Measurements from ENCODE around the gene CSKMT.
"Not testable (repeated sequence)": the region's sequence is repeated elsewhere in the genome, so short reads cannot be mapped to it uniquely, and the experiment has no call there.

Gene CSKMT

DNA sequence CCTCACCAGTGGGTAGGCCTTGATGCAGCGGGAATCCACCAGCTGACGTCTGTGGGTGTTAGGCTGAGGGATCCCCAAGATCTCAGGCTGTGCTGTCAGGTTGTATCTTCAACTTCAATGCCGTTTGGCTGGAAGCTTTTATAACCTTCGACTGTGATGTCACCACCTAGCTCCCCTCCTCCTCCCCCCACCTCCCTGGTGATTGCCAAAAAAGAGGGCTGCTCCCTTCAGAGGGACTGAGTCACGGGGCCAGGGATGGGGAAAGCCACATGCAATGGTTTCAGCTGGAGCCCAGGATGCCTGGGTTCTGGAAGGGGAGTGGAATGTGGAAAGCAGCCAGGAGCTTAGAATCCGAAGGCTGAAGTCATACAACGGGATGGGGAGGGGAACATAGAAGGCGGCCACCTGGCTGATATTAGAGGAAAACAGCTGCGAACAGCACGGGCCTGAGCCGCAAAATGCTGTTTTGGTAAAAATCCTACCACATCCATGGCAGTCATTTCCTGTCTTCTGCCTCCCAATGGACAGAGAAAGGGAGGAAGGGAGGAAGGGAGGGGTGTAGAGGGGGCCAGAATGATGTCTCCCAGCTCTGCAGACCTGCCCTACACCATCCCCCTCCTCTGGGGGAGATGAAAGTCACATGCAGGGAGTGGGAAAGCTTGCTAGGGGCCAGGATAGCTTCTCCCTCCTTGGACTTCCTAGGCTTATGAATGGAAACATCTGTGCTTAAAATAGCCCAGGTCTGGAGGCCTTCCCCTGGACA lies 24.5 kb downstream of the CSKMT start, which contains the start of gene LRRN4CL:
Gene LRRN4CL, minus strand, starts transcription at position 110 of the 763 bp plus-strand sequence. CDS start 1,022 bp downstream, outside the sequence.
- no peak for DNase-seq

DNA sequence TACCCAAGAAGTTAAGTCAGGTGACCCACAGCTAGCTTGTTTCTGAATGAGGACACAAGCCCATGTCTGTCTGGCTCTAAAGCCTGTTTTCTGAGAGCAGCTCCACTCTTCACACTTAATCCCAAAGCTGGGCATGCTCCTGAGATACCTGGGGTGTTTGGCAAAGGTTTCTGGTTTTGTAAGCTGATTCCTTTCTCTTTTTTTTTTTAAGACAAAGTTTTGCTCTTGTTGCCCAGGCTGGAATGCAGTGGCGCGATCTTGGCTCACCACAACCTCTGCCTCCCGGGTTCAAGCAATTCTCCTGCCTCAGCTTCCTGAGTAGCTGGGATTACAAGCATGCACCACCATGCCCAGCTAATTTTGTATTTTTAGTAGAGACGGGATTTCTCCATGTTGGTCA lies 28.5 kb downstream of the CSKMT start:
- DNase-seq, result not testable (repeated sequence)

DNA sequence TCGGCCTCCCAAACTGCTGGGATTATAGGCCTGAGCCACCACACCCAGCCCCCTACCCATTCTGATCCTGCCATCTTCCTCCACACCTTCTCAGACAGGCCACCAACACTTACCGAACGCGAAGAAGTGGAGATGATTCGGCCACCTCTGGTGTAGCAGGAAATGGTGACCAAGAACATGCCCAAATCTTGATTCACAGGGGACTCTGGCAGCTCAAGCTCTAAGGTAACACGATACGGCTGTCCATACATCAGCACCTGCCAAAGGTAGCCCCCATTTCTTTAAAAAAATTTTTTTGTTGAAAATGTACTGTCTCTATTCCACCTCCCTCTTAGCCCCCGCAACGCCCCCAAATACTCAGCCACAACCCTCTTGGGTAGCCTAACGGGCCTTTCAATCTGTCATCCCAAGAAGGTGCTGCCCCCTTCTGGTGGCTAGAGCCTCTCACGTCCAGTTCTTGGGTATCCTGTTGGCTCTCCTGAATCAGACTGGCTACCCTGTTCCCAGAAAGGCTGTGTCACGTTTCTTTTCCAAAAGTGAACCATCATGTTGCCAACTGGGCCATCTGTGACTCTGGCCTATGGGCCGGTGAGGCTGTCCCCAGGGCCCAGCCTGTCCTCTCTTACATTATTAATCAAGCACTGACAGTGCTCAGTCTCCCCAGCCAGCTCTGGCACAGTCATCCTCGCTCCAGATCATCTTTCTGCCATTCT lies 29.5 kb downstream of the CSKMT start:
- DNase-seq, result peak; percentile 77

DNA sequence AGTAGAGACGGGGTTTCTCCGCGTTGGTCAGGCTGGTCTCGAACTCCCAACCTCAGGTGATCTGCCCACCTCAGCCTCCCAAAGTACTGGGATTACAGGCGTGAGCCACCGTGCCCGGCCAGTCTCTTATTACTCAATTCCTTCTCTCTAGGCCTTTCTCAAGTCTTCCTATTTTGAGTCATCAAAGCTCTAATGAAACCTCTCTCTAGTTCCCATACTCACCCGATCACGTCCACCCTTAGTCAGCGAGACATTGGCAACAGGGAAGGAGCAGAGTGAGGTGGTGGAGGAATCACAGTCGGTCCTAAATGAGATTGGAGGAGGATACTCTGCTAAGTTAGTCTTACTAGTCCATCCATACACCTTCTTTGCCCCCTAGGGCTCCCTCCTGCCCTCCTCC lies 37.1 kb downstream of the CSKMT start:
- DNase-seq, result no peak

DNA sequence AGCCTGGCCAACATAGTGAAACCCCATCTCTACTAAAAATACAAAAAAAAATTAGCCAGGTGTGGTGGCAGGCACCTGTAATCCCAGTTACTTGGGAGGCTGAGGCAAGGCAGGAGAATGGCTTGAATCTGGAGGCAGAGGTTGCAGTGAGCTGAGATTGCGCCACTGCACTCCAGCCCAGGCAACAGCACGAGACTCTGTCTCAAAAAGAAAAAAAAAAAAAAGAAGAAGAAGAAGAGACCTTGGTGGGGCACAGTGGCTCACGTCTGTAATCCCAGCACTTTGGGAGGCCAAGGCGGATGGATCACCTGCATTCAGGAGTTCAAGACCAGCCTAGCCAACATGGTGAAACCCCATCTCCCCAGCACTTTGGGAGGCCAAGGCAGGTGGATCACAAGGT lies 38.8 kb downstream of the CSKMT start:
- not testable (repeated sequence) for DNase-seq

DNA sequence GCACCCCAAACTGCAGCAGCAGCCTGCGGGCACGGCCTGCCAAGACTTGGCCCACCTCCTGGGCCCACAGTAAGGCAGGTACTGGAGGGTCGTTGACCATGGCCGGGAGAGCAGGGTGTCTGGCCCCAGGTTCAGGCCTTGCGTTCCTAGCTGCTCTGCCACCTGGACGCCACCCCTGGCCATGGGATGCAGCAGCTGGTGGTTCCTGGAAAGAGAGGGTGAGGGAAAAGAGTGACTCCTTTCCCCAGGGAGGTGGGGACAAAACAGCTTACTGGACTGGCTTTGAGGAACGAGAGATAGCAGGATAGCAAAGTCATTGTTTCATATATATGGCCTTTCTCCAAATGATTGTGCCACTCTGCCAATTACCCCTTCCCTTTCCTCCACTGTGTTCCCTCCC lies 40.3 kb downstream of the CSKMT start:
- no peak for DNase-seq

DNA sequence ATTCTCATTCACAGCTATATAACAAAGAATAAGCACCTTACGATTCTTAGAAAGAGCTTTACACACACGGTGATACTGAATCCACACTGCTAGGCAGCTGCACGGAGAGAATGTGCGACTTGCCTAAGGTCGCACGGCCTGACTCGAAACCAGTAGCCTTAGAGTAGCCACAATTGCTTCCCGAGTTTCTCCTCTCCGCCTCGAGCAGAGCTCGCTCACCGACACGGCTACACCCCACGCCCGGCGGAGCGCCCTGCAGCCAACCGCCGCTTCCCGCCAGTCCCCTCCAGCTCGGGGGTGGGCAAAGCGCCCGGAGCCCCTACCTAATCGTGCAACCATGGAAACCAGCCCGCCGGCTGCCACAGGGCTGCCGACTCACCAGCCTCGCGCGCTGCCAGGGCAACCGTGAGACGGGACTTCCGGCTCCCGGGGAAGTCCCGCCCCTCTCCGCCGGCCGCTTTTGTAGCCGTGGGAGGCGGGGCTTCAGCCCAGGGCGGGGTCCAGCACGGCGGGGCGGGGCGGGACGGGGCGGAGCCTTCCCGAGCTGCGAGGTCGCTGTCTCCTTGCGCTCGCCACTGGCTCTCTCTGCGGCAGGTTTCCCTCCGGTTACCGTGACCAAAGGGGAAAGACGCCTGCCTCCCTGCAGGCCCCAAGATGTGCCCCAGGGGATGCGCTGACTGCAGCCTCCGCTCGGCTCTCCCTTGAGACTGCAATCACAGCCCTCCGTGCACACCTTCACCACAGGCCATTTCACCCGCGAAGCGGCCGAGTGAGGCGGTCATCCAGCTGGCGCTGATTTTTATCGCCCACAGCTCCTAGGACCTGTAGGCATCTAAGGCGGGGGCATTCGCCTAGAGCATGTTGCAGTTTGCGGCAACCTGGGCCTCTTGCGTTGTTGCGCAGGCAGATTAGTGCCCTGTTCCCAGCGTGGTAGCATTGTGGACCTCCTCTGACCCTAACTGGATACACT lies 41.1 kb downstream of the CSKMT start:
- DNase-seq, result peak; percentile 92

DNA sequence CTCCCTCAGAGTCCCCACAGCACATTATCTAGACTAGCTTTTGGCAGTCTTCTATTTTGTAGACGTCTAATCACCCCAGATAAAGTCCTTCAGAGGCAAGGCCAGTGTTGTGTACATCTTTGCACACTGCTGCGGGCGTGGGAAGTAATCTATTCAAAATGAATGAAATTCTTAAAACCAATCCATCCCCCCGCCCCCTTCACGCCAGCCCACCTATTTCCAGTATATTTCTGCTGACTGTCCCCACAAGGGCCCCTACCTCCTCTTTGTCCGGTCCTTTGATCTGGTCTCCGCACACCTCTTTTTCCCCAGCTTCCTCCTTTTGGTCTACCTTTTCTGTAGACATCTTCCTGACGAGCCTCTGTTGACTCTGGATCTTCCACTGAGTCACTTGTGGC lies 41.7 kb downstream of the CSKMT start:
- DNase-seq, result no peak

DNA sequence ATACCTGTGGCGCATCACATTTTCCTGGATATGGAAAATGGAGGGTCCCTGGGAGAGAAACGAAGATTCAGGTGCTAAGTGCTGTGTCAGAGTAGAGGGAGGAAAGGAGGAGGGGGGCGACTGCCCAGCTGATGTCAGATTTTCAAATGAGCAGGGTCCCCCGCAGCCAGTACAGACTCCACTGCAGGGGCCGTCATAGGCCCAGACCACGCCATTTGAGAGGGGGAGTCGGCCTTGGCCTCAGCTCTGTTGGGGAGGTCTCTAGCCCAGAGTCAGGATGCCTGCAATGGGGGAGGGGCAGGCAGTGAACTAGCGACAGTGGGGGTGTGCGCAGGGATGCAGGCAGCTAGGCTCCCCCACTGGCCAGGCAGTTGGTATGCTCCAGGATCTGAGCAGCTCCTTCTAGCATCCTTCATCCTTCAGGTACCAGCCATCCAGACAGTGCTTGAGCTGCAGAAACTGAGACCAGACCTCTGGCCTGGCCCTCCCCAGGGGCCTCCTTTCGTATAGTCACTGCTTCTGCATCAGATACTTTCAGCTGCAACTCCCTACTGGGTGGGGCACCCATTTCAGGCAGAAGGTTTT lies 42.3 kb downstream of the CSKMT start, which contains the start of the genes BSCL2 and GNG3:
Gene BSCL2, minus strand, starts transcription at position 148 of the 585 bp plus-strand sequence. CDS start 229 bp downstream, outside the sequence.
Gene GNG3, plus strand, starts transcription at position 400 of the 585 bp plus-strand sequence. CDS start 620 bp downstream, outside the sequence.
- DNase-seq, result no peak

DNA sequence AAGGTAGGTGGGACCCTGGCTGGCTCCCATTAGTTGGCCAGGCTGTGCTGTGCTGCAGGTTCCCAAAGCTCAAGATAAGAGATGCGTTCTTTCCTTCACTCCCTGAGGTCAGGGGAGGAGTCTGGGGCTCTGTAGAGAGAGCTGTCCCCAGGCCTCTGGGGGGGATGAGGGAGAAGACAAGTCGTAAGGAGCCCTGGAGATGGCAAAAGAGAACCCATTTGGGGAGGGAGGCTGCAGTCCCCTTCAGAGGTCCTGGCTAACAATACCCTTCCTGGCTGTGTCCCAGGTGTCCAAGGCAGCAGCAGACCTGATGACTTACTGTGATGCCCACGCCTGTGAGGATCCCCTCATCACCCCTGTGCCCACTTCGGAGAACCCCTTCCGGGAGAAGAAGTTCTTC lies 43.3 kb downstream of the CSKMT start:
- DNase-seq, result no peak

DNA sequence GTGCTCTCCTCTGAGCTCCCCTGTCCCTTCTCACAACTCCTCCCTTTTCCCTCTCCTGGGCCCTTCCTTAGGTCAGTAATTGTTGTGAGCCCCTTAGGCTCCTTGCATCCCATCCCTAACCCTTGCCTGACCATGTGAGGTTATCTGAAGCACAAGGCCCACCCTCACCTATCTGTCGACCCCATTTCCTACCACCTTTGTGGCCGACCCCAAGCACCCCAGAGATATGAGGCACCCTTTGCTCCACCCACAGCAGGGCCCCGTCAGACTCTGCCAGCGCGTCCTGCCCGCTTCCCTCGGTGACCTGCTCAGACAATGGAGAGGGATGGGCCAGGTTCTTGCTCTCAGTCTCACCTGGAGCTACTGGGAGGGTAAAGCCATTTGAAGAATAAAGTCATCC lies 43.7 kb downstream of the CSKMT start:
- peak; percentile 42 for DNase-seq

DNA sequence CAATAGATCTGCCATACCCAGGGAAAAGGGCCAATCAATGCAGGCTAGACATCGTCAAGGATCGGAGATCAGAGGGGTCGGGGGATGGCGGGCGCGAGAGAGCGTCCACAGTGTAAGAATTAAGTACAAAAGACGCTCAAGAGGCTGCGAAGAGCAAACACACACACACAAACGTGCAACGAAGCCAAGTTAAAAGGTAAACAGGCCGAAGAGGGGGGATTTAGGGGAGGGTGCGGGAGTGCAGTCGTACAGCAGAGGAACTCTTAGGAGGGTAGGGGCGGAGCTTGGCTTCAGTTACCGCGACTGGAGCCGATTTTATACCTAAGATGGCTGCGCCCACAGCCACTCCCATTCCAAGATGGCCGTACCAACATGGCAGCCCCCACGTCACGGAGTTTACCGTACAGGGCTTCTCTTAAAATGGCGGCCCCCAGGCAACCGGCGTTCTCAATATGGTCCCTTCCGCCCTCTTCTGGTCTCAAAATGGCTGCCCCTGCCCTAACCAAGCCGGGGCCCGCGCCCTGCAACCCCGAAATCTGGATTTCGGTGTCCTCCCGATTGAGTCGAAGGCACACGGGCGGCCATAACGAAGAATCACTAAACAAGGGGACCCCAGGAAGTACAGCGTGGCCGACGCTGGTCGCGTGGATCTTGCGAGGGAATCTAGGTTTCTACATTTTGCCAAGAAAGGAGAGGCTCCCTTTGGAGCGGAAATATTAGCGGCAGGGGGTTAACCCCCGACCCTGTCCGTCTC lies 44.3 kb downstream of the CSKMT start:
- peak; percentile 96 for DNase-seq

DNA sequence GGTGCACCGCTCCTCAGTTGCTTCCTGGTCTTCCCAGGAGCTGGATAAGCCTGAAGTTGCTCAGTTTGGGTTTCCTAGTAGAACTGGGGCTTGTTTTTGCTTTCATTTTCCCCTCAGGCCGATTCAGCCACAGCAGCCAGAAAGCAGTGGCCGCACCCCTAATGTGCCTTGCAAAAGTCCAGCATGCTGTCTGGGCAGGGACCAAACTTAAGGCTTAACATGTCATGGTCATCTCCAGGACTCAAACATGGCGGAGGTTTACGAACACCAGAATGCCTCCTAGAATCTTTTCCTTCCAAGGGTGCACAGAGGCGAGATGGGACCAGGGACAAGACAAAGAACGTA lies 44.9 kb downstream of the CSKMT start:
- DNase-seq, result no peak

DNA sequence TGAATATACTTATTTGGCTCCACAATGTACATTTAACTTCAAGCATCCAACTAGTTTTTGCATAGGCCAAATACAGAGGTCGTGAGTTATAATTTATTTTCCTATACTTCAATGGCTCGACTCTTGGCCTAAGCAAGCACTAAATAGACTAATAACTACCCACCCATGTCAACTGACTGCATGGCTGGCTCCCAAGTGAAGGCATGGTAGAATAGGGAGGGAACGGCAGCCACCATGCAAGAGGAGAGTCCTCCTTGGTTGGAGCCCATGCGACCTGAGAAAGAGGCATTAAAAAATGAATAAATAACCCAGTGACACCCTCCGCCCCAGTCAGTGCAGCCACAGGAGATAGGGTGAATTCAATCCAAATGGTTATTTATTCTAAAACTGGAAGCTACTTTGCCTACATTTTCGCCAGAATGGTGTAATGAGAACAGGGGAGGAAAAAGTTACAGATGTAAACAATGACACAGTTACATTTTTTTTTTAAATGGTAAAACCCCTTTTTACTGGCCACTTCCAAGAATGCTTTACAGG lies 47.2 kb downstream of the CSKMT start:
- no peak for DNase-seq

DNA sequence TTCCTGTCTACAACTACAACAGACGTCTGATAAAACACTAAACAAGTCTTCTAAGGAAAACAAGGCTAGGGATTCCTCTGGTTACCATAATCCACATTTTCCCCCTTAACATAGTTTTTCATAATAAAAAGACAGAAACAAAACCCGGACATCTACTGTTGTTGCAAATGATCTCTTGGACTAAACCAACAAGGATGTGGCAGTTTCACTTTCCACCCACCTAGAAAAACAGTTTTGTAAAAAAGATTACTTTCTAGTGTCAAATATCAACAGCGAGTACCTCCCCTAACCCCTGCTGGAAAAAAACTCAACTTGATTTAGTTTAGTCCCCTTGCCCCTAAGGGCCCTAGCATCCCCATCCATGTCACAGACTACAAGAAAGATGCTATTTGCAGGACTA lies 47.7 kb downstream of the CSKMT start:
- no peak for DNase-seq

DNA sequence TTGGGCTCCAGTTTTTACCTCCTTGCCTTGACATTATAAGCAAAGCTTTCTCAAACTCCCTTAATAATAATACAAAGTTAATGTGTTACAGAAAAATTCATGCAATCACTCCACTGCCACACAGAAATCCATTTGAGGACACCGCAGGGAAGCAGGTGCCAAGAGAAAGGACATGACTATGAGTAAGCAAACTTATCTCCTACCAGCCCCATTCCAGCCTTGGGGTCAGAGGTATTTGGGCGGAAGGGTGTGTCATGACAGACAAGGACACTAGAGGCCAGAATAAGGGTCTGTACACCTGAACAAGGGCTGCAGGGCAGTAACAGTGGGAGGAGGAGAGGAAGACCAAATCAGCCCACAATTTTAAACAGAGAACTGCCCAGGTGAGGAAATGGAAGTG lies 48.2 kb downstream of the CSKMT start:
- DNase-seq, result no peak

DNA sequence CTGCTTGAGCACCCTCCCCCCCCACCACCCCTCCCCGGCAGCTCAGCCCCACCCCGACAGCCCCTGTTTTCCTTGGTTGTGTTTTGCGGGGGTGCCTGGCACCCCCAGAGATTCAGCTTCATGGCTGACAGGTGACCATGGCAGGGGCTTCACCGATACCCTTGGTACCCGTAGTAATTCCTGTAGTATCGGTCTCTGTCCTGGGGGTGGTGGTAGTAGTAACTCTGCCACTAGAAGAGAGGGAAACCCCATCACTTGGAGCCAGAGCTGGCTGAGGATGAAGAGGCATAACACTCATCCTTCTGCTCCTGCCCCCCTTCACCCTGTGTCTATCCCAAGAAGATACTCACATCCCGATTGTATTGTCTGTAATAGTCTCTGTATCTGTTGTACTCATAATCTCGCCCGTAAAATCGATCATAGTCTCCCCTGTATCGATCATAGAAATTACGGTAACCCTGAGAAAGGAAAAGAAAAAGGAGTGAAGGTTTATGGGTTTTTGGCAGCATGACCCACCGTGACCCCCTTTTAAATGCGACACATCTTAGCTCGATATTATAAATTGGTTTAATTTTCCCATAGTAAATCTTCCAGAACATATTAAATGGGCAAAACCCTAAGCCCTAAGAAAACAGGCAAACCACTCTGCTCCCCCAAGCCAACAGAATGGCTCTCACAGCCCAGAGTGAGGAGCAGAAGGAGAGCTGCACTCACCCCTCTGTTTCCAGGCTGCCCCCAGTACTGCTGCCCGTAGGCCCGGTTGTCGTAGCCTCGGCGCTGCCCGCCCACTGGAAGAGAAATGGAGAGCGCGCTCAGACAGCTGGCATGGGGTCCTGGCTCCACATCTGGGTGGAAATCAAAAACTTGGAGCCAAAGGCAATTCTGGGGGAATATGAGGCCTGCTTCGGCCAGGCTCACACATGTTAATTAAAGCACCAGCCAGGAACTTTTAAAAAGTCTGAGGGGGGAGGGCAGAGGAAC lies 50.3 kb downstream of the CSKMT start:
- no peak for DNase-seq

DNA sequence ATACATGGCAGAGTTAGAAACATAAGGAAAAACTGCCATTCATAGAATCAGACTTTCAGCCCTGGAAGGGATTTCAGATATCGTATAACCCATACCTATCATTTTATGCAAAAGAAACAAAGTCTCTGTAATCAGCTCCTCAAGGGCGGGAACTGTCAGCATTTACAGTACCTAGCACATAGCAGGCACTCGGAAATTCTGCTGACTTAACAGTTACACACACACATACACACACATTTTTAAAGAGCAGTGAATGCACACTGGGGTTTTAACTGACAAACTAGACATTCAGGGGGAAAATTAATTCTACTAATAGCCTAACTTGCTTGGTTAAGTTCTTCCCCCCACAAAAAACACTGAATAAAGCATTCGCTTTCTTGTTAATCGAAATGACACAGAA lies 51.1 kb downstream of the CSKMT start:
- DNase-seq, result no peak

DNA sequence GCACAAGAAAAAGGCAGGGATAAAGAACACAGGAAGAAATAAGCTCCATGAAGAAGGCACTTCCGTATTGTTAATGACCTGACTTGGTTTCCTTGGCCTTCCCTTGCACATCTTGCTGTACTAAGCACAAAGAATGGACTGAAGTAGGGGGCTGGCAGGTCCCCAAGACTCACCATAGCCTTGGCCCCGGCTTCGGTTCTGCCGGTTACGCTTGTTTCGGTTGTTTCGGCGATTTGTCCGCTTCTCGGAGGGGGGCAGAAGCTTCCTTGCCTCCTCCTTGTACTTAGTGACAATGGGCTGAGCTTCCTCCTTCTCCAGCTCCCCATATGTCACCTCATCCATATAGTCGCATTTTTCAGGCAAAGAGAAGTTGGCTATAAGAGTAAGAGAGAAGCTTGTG lies 51.7 kb downstream of the CSKMT start:
- DNase-seq, result no peak
